Measurements from ENCODE around the gene FAM89B. TPM values are rescaled to one million over a fixed set of nuclear protein-coding genes. Genes with fewer than 3 reads are reported as not detected.
A peak's percentile ranks its signal among the peaks of the same experiment; 100 is the strongest.
"Not testable (repeated sequence)": the region's sequence is repeated elsewhere in the genome, so short reads cannot be mapped to it uniquely, and the experiment has no call there.

The FAM89B gene
- polyA plus RNA-seq, 1 donor, result 25.9 TPM

DNA sequence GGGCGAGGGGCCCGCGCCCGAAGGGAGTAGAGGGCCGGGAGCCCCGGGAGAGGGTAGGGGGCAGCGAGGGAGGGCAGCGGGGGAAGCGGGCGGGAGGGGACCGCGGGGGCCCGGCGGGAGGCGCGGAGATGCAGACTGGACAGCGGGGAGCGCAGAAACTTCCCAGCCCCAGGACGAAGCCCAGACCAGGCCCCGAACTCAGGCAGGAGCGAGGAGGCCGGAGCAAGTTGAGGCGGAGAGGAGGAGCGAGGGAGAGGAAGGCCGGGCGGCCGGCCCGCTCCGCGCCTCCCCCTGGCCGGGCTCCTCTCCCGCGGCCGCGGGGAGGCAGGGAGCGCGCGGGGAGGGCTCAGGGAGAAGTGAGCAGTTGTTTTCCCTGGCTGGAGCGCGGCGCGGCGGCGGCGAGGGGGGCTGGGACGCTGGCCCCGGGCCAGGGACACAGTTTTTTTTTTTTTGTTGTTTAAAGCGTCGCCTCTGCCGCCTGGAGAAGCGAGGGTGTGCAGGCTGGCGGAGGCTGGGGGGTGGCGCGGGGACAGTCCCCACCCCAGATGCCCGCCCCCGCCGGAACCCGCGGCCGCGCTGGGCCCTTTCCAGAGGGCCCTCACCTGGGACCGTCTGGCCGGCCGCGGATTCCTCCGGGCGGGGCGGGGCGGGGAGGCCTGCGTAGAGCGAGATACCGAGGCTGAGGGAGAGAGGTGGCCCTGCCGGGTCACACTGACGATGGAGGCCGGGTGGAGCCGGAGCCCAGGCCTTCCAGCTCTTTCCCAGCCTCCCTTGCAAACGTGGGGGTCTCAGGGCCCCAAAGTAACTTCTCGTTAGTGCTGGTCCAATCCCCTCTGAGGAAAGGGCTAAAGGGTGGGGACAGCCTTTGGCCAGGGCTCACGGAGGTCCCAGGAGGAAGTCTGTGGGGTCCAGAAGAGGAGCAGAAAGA, 14.1 kb upstream of the FAM89B start, which contains the start of gene LTBP3:
Gene LTBP3, minus strand, starts transcription at position 358 of the 928 bp plus-strand sequence. CDS start 400 bp downstream, outside the sequence.
- peaks cover 53% of the 10 kb centered on the region for H3K4me1 ChIP-seq (ENCODE audit: control insufficient read depth, insufficient read depth, low read length)
- H3K36me3 ChIP-seq (ENCODE audit: control insufficient read depth, insufficient read depth, low read length), result no peaks in the 10 kb centered on the region
- H3K27ac ChIP-seq (ENCODE audit: low read length), result peak within 1 kb of the TSS; percentile 84
- no peaks in the 10 kb centered on the region for H3K9me3 ChIP-seq (ENCODE audit: control insufficient read depth, low read depth, low read length)
- H3K4me3 ChIP-seq (ENCODE audit: low read length), result peak within 1 kb of the TSS; percentile 57
- DNase-seq, result peak in 1 of 2 donors; percentile 79
- WGBS (ENCODE audit: insufficient coverage, low lambda C conversion rate), result no CpG with 5 or more reads among the region's 79 CpGs
- H3K27me3 ChIP-seq (ENCODE audit: control insufficient read depth, insufficient read depth, low read length), result no peaks in the 10 kb centered on the region

DNA sequence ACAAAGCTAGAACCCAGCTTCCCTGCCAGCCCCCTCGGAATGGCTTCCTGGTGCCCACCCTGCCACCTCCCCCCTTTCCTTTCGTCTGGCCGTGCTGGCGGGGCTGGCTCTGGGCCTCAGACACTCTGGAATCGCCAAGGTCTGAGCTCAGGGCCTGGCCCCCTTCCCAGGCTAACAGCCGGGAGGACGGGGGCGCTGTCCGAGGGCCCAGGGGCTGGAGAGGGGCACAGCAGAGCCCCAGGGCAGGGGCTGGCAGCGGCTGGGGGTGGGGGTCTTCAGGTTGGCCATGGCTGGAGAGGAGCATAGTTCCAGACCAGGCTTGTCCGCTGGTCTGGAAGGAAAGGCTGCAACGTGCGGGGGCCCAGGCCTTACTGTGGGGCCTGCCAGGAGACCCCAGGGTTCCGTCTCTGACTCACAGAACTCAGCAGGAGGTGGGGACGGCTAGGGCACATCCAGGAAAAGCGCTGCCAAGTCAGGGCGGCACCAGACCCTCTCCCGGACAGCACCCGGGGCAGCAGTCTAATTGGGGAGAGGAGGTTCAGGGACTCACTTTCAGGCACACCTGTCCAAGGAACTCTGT, 13.3 kb upstream of the FAM89B start:
- Histone ChIP-seq H3K36me3 (ENCODE audit: control insufficient read depth, insufficient read depth, low read length) (no peaks in the 10 kb centered on the region), H3K4me3 (ENCODE audit: low read length) (peak overlapping the region; percentile 46), H3K27ac (ENCODE audit: low read length) (peak overlapping the region; percentile 66), H3K4me1 (ENCODE audit: control insufficient read depth, insufficient read depth, low read length) (peaks cover 51% of the 10 kb centered on the region), H3K27me3 (ENCODE audit: control insufficient read depth, insufficient read depth, low read length) (no peaks in the 10 kb centered on the region), H3K9me3 (ENCODE audit: control insufficient read depth, low read depth, low read length) (no peaks in the 10 kb centered on the region)
- no CpG with 5 or more reads among the region's 19 CpGs for WGBS (ENCODE audit: insufficient coverage, low lambda C conversion rate)
- DNase-seq, result no peak

DNA sequence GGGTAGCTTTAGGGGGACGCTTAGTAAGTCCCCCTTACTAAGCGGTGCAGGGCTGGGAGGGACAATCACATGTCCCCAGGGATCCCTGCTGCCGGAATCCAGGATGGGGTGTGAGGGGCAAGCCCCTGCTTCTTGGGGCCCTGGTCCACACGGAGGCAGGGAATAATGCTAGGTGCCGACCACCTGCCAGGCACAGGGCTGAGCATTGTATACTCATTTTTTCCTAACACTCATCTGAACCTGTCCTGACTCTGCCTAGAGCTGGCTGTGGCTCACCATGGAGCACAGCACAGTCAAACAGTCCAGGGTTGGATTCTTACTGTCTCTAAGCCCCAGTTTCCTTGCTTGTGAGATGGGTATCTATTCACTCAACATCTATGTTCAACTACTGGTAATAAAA, 12.8 kb upstream of the FAM89B start:
- DNase-seq, result no peak
- H3K27ac ChIP-seq (ENCODE audit: low read length), result peak overlapping the region; percentile 66
- H3K27me3 ChIP-seq (ENCODE audit: control insufficient read depth, insufficient read depth, low read length), result no peaks in the 10 kb centered on the region
- H3K4me1 ChIP-seq (ENCODE audit: control insufficient read depth, insufficient read depth, low read length), result peaks cover 50% of the 10 kb centered on the region
- no peak overlapping the region for H3K4me3 ChIP-seq (ENCODE audit: low read length)
- H3K9me3 ChIP-seq (ENCODE audit: control insufficient read depth, low read depth, low read length), result no peaks in the 10 kb centered on the region
- no peaks in the 10 kb centered on the region for H3K36me3 ChIP-seq (ENCODE audit: control insufficient read depth, insufficient read depth, low read length)
- no CpG with 5 or more reads among the region's 5 CpGs for WGBS (ENCODE audit: insufficient coverage, low lambda C conversion rate)

DNA sequence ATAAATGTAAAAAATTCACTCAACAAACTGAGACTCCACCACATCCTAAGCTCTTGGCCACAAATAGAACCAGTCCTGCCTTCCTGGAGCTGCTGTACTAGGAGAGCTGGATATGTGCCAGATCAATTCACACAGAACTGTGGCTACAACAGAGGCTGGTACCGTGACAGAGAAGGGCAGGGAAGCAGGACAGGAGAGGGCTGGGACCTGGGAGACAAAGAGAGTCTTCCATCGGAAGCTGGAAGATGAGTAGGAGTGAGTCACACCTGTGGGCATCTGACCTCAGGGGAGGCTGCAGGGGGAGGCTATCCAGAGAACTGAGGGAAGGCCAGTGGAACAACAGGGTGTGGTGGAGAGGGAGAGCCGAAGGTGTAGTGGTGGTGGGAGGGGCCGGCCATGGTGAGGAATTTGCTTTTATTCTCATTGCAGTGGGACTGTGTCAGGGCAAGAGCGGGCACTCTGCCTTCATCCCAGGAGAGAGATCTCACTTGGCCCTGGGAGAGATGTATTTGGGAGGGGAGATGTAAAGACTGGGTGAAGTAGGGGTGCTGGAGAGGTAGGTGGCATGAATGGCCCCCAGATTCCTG, 12.3 kb upstream of the FAM89B start:
- H3K27ac ChIP-seq (ENCODE audit: low read length), result peak overlapping the region; percentile 4
- H3K4me3 ChIP-seq (ENCODE audit: low read length), result no peak overlapping the region
- H3K27me3 ChIP-seq (ENCODE audit: control insufficient read depth, insufficient read depth, low read length), result no peaks in the 10 kb centered on the region
- peak in 1 of 2 donors; percentile 42 for DNase-seq
- no CpG with 5 or more reads among the region's 5 CpGs for WGBS (ENCODE audit: insufficient coverage, low lambda C conversion rate)
- H3K4me1 ChIP-seq (ENCODE audit: control insufficient read depth, insufficient read depth, low read length), result peaks cover 47% of the 10 kb centered on the region
- no peaks in the 10 kb centered on the region for H3K9me3 ChIP-seq (ENCODE audit: control insufficient read depth, low read depth, low read length)
- no peaks in the 10 kb centered on the region for H3K36me3 ChIP-seq (ENCODE audit: control insufficient read depth, insufficient read depth, low read length)

DNA sequence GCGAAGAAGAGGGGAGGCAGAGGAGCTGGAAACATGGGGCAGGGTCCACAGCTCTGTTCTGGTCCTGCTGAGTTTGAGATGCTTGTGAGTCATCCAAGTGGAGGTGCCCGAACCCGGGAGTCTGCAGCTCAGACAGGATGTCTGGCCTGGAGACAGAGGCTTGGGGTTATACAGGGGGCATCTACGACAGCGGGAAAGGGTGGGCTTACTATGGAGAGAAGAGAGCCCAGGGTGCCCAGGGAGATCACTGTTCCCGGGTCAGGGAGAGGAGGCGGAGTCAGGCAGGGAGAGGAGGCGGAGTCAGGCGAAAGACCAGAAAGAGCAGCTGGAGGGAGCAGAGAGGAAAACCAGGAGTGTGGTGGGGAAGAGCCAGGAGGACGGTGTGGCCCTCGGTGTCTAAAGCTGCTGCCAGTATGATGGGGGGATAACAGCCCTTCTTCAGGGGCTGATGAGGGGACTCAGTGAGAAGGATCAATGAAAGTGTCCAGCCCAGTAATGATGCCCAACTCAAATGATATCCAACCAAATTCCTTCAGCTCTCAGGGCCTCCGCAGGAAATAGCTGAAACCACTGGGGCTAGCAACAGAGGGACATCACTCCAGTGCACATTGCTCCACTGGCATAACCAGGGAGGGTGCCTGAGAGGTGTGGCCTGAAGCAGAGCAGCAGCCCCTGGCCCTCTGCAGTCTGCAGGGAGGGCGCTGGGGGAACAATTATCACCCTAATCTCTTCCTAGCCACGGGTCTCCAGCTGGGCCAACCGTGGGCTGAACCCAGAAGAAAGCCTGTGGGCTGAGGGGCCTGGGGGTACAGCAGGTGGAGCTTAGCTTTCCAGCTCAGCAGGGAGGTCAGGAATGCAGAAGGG, 11.6 kb upstream of the FAM89B start:
- Histone ChIP-seq H3K4me1 (ENCODE audit: control insufficient read depth, insufficient read depth, low read length) (peaks cover 40% of the 10 kb centered on the region), H3K9me3 (ENCODE audit: control insufficient read depth, low read depth, low read length) (no peaks in the 10 kb centered on the region), H3K27me3 (ENCODE audit: control insufficient read depth, insufficient read depth, low read length) (no peaks in the 10 kb centered on the region), H3K36me3 (ENCODE audit: control insufficient read depth, insufficient read depth, low read length) (no peaks in the 10 kb centered on the region), H3K4me3 (ENCODE audit: low read length) (no peak overlapping the region), H3K27ac (ENCODE audit: low read length) (peak overlapping the region; percentile 4)
- DNase-seq, result peak in 1 of 2 donors; percentile 41
- WGBS (ENCODE audit: insufficient coverage, low lambda C conversion rate), result no CpG with 5 or more reads among the region's 15 CpGs

DNA sequence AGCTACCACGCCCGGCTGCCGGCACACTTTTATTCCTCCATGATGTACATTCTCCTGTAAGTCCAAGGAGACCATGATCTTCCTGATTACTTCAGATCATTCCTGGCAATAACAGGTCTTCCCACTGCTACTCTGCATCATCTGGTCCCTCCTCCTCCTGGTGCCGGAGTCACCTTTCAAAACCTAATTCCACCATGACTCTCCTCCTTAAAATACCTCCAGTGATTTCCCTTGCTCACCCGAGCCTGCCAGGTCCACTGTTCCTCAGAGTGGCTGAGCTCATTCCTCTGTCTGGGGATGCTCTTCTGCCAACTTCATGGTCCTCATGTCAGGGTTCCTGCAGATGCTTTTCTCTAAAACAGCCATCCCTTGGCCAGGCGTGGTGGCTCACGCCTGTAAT, 10.3 kb upstream of the FAM89B start:
- Histone ChIP-seq H3K27ac (ENCODE audit: low read length) (no peak overlapping the region), H3K27me3 (ENCODE audit: control insufficient read depth, insufficient read depth, low read length) (no peaks in the 10 kb centered on the region), H3K4me3 (ENCODE audit: low read length) (no peak overlapping the region), H3K4me1 (ENCODE audit: control insufficient read depth, insufficient read depth, low read length) (peaks cover 29% of the 10 kb centered on the region), H3K9me3 (ENCODE audit: control insufficient read depth, low read depth, low read length) (no peaks in the 10 kb centered on the region), H3K36me3 (ENCODE audit: control insufficient read depth, insufficient read depth, low read length) (peaks cover 2% of the 10 kb centered on the region)
- no peak for DNase-seq
- no CpG with 5 or more reads among the region's 7 CpGs for WGBS (ENCODE audit: insufficient coverage, low lambda C conversion rate)

DNA sequence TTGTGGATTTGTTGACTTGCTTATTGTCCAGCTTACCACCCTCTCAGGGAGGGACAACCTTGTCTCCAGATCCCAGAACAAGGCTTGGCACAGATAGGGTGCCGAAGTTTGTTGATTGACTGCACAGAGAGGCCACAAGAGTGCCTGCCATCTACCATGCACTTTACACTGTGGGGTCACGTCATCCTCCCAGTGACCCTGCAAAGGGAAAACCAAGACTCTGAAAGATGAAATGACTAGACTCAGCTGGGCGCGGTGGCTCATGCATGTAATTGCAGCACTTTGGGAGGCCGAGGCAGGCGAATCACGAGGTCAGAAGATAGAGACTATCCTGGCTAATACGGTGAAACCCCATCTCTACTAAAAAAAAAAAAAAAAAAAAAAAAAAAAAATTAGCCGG, 9.6 kb upstream of the FAM89B start:
- H3K27me3 ChIP-seq (ENCODE audit: control insufficient read depth, insufficient read depth, low read length), result no peaks in the 10 kb centered on the region
- H3K9me3 ChIP-seq (ENCODE audit: control insufficient read depth, low read depth, low read length), result no peaks in the 10 kb centered on the region
- H3K4me1 ChIP-seq (ENCODE audit: control insufficient read depth, insufficient read depth, low read length), result peaks cover 23% of the 10 kb centered on the region
- no peak overlapping the region for H3K27ac ChIP-seq (ENCODE audit: low read length)
- H3K4me3 ChIP-seq (ENCODE audit: low read length), result no peak overlapping the region
- no peak for DNase-seq
- H3K36me3 ChIP-seq (ENCODE audit: control insufficient read depth, insufficient read depth, low read length), result peaks cover 2% of the 10 kb centered on the region
- no CpG with 5 or more reads among the region's 9 CpGs for WGBS (ENCODE audit: insufficient coverage, low lambda C conversion rate)

DNA sequence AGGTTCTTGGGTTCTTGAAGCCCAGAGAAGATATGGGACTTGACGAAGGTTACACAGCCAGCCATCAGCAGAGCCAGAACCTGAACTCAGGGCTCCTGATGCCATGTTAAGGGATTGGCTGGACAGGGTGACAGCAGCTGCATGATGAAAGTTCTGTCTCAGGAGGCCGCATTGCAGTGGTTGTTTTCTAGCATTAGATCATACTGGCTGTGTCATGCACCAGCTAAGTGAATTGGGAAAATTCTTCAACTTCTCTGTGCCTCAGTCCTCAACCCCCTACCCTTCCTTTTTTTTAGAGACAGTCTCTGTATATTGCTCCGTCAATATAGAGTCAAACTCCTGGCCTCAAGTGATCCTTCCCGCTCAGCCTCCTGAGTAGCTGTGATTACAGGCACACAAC, 8.7 kb upstream of the FAM89B start:
- 100% methylated on average over 1 of the region's 4 CpGs for WGBS (ENCODE audit: insufficient coverage, low lambda C conversion rate)
- H3K36me3 ChIP-seq (ENCODE audit: control insufficient read depth, insufficient read depth, low read length), result peaks cover 5% of the 10 kb centered on the region
- H3K27me3 ChIP-seq (ENCODE audit: control insufficient read depth, insufficient read depth, low read length), result no peaks in the 10 kb centered on the region
- no peaks in the 10 kb centered on the region for H3K9me3 ChIP-seq (ENCODE audit: control insufficient read depth, low read depth, low read length)
- no peak for DNase-seq
- peaks cover 22% of the 10 kb centered on the region for H3K4me1 ChIP-seq (ENCODE audit: control insufficient read depth, insufficient read depth, low read length)
- no peak overlapping the region for H3K27ac ChIP-seq (ENCODE audit: low read length)
- no peak overlapping the region for H3K4me3 ChIP-seq (ENCODE audit: low read length)

DNA sequence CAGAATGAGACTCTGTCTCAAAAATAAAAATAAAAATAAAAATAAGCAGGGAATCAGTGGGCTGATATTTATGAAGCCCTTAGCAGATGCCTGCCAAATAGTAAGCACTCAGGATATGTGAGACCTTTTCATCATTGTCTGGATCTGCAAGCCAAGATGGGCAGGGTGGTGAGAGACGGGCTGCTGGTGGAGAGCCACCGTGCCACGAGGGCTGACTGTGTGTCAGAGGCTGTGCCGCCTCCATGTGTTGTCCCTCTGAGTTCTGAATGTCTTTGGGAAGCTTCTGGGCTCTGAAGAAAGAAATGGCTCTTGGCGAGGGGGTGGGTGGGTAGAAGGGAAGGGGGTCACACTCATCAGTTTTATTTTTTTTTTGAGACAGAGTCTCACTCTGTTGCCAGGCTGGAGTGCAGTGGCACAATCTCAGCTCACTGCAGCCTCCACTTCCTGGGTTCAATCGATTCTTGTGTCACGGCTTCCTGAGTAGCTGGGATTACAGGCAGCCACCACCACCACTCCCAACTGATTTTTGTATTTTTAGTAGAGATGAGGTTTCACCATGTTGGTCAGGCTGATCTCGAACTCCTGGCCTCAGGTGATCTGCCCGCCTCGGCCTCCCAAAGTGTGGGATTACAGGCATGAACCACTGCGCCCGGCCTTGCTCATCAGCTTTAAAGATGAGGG, 7.3 kb upstream of the FAM89B start:
- not testable (repeated sequence) for DNase-seq; H3K27ac ChIP-seq (ENCODE audit: low read length)
- WGBS (ENCODE audit: insufficient coverage, low lambda C conversion rate), result no CpG with 5 or more reads among the region's 12 CpGs

More for the DNA sequence above, 7.3 kb upstream of the FAM89B start:
- not testable (repeated sequence) for H3K9me3 ChIP-seq (ENCODE audit: control insufficient read depth, low read depth, low read length); H3K36me3 ChIP-seq (ENCODE audit: control insufficient read depth, insufficient read depth, low read length); H3K27me3 ChIP-seq (ENCODE audit: control insufficient read depth, insufficient read depth, low read length); H3K4me3 ChIP-seq (ENCODE audit: low read length)
- peaks cover 19% of the 10 kb centered on the region for H3K4me1 ChIP-seq (ENCODE audit: control insufficient read depth, insufficient read depth, low read length)

Data from large intestine (tissue), 3 donors.